ENCODE results near the gene DEFB119.
"Not testable (repeated sequence)": the region's sequence is repeated elsewhere in the genome, so short reads cannot be mapped to it uniquely, and the experiment has no call there.

Gene DEFB119, protein sequence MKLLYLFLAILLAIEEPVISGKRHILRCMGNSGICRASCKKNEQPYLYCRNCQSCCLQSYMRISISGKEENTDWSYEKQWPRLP

DNA sequence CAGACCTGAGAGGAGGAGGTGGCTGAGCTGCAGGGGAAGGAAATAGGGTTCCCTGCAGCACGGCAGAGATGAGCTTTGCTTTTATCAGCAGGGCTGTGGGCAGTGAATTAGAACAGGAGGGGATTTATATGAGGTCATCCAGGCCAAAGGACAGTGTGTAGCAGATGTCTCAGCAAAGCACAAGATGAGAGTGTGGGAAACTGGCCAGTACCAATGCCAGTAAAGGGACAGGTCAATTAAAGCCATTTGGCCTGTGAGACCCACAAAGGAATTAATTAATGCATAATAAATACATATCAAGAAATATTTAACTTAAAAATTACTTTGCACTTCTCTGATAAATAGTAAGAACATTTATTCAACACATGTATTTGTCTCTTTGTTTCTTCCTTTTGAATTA is at the start of gene DEFB119:
Gene DEFB119, minus strand, starts transcription at position 101 of the 400 bp plus-strand sequence. CDS start 107 bp downstream, outside the sequence.
- DNase-seq = no peak

DNA sequence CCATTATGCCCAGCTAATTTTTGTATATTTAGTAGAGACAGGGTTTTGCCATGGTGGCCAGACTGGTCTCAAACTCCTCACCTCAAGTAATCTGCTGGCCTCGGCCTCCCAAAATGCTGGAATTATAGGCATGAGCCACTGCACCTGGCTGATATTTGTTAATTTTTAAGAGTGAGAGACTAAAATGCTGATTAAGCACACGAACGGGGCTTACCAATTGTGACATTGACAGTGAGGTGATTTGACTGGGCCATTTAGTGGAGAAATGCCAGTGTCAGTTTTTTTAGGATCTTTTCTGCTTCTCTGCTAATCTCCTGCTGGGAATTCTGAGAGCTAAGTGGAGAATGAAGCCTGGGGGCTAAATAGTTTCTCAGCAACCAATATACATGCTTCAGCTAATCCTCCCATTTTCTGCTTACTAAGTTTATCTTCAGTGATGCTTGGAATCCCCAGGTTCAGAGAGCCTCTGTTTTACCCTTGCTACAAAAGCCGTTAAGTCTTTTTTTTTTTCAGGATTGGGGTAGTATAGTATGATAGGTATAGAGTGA is 40.3 kb upstream of the DEFB119 start:
- no peak for DNase-seq

DNA sequence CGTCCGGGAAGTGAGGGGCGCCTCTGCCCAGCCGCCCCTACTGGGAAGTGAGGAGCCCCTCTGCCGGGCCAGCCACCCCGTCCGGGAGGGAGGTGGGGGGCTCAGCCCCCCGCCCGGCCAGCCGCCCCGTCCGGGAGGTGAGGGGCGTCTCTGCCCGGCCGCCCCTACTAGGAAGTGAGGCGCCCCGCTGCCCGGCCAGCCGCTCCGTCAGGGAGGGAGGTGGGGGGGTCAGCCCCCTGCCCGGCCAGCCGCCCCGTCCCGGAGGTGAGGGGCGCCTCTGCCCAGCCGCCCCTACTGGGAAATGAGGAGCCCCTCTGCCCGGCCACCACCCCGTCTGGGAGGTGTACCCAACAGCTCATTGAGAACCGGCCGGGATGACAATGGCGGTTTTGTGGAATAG is 37.2 kb upstream of the DEFB119 start:
- DNase-seq = not testable (repeated sequence)

DNA sequence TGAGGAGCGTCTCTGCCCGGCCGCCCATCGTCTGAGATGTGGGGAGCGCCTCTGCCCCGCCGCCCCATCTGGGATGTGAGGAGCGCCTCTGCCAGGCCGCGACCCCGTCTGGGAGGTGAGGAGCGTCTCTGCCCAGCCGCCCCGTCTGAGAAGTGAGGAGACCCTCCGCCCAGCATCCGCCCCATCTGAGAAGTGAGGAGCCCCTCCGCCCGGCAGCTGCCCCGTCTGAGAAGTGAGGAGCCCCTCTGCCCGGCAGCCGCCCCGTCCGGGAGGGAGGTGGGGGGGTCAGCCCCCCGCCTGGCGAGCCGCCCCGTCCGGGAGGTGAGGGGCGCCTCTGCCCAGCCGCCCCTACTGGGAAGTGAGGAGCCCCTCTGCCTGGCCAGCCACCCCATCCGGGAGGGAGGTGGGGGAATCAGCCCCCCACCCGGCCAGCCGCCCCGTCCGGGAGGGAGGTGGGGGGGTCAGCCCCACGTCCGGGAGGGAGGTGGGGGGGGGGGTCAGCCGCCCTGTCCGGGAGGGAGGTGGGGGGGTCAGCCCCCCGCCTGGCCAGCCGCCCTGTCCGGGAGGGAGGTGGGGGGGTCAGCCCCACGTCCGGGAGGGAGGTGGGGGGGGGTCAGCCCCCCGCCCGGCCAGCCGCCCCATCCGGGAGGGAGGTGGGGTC is 36.6 kb upstream of the DEFB119 start:
- not testable (repeated sequence) for DNase-seq

DNA sequence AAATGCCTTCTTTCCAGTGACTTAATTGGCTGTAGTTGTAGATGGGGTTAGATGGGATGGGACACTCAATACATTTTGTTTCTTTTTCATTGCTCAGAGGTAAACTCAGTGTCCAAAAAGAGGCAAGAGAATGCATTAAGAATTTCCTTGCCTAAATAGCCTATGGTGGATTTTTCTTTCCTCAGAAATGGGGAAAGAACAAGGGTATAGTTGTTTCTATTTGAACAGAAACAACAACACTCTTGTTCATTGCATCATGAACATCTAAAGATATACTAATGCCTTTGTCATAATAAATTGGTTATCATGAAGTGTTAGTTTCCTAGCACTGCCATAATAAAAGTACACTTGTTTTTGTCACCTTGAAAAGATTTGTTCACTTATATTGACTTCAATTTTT is 35.4 kb upstream of the DEFB119 start:
- DNase-seq = no peak

DNA sequence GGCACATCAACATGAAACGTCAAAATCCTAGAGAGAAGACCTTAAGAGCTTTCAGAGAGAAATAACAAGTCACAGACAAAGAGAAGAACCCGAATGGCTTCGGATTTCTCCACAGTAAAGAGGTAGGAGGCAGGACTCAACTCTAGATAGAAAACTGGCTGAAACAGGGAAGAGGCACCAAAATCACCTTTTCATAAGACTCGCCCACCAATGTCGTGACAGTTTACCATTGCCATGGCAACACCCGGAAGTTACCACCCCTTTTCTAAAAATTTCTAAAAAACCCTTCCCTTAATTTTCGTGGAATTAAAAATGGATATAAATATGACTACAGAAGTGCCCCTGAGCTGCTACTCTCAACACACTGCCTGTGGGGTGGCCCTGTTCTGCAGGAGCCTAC is 27.9 kb upstream of the DEFB119 start:
- DNase-seq = no peak

DNA sequence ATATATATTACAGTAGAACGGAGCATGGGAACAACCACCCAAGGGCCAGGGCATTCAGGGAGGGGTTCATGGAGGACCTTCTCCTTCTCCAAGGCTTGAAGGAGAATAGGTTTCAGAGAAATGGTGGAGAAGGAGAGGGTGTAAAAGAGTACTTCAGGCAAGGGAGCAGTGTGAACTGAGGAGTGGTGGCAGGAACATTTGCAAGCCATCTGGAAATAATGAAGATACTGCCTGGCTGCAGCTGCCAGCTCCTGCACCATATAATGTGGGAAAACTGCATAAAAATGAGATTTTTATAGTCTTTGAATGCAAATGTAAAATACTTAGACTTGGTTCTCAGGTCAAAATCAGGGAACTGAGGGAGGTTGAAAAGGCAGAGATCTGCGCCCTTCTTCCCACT is 25.3 kb upstream of the DEFB119 start:
- no peak for DNase-seq

DNA sequence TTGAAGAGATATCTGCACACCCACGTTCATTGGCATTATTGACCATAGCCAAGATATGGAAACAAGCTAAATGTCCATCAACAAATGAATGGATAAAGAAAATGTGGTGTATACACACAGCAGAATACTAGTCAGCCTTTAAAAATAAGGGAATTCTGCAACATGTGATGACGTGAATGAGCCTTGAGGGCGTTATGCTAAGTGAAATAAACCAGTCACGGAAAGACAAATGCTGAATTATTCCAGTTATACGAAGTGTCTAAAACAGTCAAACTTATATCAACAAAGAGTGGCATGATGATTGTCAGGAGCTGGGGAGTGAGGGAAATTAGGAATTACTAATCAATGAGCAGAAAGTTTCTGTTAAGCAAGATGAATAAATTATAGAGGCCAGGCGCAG is 24.0 kb upstream of the DEFB119 start:
- no peak for DNase-seq

DNA sequence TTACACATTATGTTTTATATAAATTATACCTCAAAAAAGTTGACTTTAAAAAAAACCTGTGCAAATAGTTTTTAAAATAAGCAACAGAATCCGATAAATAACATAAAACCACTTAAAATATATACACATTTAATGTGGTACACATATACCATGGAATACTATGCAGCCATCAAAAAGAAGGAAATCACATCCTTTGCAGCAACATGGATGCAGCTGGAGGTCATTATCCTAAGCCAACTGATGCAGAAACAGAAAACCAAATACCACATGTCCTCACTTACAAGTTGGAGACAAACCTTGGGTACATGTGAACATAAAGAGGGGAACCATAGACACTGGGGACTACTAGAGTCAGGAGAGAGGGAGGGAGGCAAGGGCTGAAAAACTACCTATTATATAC is 19.6 kb upstream of the DEFB119 start:
- DNase-seq = no peak

DNA sequence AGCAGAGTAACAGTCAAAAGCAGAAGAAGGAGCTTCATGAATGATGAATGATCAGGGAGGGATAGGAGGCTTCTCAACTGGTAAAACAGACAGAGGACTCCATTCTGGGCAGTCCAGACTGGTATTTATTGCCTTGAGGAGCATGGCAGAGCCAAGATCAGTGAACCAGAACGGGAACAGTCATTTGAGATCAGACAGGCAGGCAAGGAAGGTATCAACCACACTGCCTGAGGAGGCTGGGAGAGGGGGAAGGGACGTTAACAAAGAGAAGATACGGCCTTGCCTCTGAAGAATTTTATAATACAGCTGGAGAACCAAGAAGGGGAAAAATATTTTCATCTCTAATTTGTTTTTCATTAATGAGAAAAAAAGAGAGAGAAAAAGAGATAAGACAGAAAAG is 15.7 kb upstream of the DEFB119 start, which contains the start of gene DEFB121:
Gene DEFB121, minus strand, starts transcription at position 101 of the 400 bp plus-strand sequence. Its CDS starts 63 bp downstream, at position 38.
- no peak for DNase-seq

DNA sequence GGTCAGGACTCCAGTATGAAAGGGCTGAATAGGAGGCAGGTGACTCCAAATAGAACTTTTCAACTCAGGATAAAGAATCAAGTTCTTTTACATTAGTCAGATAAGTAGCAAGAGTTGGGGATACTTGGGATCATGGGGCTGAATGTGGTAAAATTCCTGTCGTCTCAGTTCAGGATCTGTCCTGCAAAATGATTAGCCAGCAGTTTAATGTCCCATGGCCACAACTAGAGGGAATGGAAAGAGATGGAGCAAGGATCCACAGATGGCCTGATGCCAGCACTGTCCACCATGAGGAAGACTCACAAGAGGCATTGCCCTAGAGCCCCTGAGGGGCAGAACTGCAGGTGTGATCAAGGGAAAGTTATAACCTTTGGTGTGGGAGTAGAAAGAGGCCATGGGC is 13.5 kb upstream of the DEFB119 start:
- no peak for DNase-seq

DNA sequence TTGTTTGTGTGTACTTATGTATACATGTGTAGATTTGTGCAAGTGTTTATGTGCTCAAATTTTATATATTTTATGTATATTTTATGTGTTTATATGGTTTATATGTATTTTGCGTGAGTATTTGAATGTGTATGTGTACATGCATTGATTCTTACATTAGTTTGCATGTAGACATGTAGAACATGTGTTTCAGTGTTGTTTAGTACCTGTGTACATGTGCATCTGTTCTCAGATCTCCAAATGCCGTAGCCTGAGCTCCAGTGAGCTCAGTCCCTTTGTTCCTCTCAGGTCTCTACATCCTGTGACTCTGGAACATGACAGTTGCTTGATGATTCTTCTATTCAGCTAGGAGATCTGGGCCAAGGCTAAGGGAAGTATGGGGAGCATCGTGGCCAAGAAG is 4.5 kb upstream of the DEFB119 start:
- DNase-seq = no peak

DNA sequence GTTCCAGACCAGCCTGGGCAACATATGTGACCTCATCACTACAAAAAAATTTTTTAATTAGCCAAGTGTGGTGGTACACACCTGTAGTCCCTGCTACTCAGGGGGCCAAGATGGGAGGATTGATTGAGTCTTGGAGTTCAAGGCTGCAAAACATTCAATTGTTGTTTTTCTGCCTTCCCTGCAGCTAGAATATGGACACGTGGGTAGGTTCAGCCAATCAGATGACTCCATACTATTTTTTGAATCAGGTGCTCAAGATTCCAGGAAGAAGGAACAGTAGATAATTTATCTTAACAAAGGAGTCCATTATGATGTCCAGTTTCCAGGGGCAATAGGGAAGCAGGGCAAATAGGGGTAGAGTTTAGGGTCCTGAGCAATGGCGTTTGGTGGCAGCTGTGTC is 2.4 kb upstream of the DEFB119 start:
- DNase-seq = no peak

DNA sequence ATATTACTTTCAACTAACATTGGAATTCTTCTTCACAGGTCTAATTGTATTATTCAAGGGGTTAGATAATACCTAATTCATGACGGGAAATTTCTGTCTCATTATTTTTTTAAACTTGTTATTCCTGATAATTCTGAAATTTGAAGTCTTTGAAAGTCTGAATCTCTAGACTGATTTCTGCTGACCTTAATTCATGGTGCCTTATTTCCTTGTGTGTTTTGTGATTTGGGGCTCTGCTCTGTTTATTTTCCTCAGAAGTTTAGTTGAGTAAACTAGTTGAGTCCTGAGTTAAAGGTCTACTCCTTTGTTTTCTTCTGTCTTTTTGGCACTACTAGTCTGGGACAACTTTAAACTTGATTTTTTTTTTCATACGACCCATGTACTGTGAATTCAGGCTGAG is 16.0 kb downstream of the DEFB119 start:
- no peak for DNase-seq

DNA sequence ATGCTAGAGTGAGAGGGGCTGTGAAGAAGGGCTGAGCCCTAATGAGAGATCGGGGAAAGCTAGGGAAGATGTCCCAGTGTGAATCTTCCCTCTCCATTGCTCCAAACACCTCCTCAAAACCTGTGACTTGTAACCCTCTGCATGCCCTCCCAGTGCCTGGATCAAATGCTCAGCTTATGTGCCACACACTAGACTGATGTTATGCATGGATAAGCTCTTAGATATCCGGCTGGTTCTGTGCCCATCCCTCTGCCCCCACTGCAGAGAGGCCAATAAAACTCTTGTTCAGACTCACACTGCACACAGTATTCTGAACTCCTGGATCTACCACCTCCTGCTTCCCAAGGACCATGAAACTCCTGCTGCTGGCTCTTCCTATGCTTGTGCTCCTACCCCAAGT is 22.1 kb downstream of the DEFB119 start, which contains the start of gene DEFB118:
Gene DEFB118, plus strand, starts transcription at position 301 of the 400 bp plus-strand sequence. Its CDS starts 50 bp downstream, at position 351.
- DNase-seq = no peak

DNA sequence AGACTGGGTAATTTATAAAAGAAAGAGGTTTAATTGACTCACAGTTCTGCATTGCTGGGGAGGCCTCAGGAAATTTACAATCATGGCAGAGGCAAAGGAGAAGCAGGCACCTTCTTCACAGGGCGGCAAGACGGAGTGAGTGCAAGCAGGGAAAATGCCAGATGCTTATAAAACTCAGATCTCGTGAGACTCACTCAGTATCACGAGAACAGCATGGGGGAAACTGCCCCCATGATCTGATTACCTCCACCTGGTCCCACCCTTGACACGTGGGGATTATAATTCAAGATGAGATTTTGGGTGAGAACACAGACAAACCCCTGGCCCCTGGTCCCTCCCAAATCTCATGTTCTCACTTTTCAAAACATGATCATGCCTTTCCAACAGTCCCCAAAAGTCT is 26.1 kb downstream of the DEFB119 start:
- not testable (repeated sequence) for DNase-seq

DNA sequence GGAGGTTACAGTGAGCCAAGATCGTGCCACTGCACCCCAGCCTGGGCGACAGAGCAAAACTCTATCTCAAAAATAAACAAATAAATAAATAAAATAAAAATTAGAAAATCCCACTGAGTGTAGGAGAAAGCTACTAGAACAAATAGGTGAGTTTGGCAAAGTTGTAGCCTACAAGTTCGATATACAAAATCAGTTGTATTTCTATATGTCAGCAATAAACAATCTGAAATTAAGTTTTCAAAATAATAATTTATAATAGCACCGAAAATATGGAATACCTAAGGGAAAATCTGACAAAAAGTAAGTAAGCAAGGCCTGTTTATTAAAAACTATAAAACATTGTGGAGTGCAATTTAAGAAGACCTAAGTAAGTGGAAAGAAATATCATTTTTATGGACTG is 27.1 kb downstream of the DEFB119 start:
- DNase-seq = no peak

DNA sequence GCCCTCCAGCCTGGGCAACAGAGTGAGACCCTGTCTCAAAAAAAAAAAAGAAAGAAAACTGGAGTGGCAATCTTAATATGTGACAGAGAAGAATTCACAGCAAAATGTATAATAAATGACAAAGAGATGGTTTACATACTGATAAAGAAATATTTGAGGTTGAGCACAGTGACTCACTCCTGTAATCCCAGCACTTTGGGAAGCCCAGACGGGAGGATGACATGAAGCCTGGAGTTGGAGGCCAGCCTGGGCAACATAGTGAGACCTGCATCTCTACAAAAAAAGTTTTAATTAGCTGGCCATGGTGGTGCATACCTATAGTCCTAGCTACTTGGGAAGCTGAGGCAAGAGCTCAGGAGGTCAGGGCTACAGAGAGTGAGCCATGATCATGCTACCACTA is 34.4 kb downstream of the DEFB119 start:
- no peak for DNase-seq

DNA sequence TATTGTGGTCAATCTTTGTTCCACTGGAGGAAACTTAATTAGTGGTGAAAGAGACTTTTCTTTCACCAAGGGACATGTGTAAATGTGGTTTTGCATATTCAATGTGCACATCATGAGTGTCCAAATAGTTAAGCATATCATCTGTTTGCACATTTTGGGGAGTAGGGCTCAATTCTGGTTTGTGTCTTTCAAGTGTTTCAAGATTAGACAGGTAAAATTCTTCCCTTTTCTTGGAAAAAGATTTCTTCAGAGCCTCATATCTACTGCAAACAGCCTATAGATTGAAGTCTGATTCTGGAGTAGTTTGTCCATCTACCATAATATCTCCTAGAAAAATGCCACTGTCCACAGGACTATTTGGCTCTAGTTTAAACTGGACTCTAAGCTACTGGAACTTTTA is 48.9 kb downstream of the DEFB119 start:
- DNase-seq = no peak

DNA sequence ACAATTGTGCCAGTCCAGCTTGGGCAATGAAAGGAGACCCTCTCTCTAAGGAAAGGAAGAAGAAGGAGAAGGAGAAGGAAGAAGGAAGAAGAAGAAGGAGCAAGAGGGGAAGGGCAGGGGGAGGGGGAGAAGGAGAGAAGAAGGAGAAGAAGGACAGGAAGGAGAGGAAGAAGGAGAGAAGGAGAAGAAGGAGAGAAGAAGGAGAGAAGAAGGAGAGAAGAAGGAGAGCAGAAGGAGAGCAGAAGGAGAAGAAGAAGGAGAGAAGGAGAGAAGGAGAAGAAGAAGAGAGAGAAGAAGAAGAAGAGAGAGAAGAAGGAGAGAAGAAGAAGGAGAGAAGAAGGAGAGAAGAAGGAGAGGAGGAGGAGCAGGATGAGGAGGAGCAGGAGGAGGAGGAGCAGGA is 59.5 kb downstream of the DEFB119 start:
- no peak for DNase-seq

Measured in activated CD8-positive, alpha-beta memory T cell treated with anti-CD3 and anti-CD28 coated beads, Interleukin-2, amount 50 U/mL, for 48 hours (primary cell).